HG03095 (cell line): ENCODE measurements around the gene SAMD11.

ENCODE experiments used
- ATAC-seq: cut with Tn5 transposase; IDR thresholded peaks from one replicate; pipeline ENCODE4 v1.9.1; 2021; ENCODE audit warnings: moderate library complexity; ENCODE audit not compliant: unreplicated experiment

Gene SAMD11

GRCh38 chr1:905071-905749, 18.5 kb upstream of the SAMD11 start:
- no peak for ATAC-seq

DNA sequence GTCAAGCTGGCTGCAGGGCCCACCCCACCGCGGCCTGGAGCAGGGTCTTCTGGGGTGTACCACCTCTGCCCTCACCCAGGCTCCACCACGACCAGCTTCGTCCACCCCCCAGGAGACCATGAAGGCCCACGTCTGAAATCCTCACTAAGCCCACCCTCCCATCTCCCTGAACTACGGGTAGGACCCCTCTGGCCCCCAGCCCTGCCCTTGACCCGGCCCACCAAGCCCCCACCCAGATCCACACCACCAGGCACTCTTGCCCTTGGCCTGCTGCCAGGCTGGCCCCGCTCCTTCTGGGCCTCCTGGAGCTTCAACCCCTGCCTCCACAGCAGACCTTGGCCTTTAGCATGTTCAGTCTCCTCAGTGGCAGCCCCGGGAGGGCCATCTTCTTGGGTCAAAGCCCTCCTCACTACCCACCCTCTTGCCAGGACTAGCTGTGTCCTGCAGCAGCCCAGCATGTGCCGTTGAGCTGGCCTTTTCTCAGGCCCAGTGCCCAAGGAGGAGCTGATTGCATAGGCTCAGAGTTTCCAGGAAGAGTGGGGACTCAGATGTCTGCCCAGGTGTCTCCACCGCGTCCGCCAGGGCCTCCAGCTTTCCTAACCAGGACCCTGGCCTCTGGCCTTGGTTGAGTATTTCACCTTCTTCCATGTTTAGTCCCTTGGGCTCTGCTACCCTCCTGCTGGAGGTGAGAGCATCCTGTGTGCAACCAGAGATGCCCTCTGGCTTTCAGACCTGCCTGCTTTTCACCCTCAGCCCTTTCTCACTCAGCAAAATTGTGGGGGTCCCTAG, 17.7 kb upstream of the SAMD11 start:
- no peak for ATAC-seq

DNA sequence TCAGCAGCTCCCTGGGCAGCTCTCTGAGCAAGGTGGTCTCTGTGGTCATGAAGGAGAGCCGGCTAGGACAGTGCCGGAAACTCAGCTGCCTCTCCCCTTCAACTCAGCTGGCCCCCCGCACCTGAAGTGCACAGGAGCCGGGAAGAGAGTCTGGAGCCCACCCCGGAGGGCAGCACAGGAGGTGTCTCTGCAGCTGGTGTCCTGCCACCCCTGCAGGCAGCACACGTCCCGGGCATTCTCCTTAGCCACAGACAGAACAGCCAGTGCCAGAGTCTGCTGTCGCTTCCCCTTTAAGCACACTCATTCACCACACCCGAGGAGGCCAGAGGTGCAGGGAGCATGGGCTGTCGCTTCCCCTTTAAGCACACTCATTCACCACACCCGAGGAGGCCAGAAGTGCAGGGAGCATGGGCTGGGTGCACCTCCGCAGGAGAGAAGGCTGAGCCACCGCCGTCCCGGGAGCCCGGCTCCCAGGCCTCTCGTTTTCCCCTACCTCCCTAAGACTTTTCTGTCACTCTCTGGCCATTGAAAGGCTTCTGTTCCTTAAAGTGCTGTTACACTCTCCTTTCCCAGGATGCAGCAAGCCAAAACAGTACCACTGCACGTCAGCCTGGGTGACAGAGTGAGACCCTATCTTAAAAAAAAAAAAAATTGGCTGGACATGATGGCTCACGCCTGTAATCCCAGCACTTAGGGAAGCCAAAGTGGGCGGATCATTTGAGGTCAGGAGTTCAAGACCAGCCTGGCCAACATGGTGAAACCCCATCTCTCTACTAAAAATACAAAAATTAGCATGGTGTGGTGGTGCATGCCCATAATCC, 16.9 kb upstream of the SAMD11 start:
- no peak for ATAC-seq

- no peak for ATAC-seq
Observed at GRCh38 chr1:907611-908451, 15.9 kb upstream of the SAMD11 start.

DNA sequence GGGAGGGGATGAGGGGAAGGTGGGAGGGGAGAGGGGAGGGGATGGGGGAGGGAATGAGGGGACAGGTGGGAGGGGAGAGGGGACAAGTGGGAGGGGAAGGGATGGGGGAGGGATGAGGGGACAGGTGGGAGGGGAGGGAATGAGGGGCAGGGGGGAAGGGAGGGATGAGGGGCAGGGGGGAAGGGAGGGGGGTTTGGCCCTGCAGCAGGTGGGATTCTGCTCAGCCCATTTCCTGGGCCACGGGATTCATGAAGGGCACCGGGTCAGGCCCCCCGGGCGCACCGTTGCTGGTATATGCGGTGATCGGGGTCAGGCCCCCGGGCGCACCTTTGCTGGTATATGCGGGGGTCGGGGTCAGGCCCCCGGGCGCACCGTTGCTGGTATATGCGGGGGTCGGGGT, 15.1 kb upstream of the SAMD11 start:
- ATAC-seq = no peak

- ATAC-seq = no peak
Observed at GRCh38 chr1:909861-910310, 13.8 kb upstream of the SAMD11 start.

GRCh38 chr1:910311-910880, 13.3 kb upstream of the SAMD11 start:
- no peak for ATAC-seq

DNA sequence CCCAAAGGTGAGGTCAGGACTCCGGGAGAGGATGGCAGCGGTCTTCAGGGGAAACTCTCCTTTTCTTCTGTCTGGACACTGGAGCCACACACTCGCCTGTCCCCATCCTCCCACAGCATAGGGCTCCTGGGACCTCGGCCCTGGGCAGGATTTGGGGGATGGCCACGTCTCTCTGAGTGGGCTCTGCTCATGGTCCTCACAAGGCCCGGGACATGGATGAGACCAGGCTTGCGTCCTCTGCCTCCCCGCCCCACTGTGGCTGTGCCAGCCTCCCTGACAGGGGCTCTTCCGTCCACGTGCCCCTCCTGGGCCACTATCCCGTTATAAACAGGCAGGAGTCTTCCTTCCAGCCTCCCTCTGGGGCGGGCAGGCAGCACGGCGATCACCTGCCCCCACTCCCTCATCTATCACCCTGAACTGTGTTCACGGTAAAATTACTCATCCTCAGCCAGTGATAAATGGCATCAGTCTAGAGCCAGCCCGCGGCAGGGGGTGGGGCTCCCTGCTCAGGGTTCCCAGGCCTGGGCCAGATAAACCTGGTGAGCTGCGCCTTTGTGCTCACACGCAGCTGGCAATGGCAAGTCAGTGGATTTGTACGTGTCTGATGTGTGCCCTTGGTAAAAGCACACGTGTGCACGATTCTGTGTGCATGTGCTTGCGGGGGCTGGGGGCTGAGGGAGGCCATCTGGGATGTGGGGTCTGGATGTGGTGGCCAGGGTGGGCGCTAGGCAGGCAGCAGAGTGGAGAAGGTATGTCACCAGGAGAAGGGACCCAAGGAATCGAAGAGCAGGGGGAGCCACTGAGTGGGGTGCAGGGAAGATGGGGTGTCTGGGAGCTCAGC, 12.6 kb upstream of the SAMD11 start:
- no peak for ATAC-seq

GRCh38 chr1:911875-912739, 11.6 kb upstream of the SAMD11 start:
- ATAC-seq = no peak

DNA sequence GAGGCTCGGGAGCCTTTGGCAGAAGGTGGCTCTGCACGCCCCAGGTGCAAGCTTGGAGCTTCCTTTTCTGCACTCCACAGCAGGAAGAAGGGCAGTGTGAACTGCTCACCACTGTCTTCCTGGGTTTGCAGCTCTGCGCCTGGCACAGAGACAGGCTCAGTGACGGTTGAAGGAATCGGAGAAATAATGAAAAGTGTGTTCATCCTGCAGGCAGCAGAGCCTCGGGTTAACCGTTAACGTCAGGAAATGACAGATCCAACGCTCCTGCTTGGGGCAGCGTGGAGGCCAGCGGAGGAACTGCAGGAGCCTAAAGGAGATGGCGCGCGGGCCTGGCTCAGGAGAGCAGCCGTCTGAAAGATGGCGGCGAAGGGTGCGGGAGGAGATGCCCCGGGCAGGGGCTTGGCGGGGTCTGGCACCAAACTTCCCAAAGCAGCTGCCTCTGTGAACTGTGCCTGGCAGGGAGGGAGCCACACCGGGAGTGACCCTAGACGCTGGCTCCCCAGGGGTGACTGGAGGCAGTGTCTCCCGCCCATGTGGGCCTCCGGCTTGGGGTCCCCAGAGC, 10.9 kb upstream of the SAMD11 start:
- no peak for ATAC-seq

- ATAC-seq = no peak
Observed at GRCh38 chr1:913491-914130, 10.1 kb upstream of the SAMD11 start.

- ATAC-seq = no peak
Observed at GRCh38 chr1:914131-914890, 9.4 kb upstream of the SAMD11 start.

GRCh38 chr1:914891-915280, 8.8 kb upstream of the SAMD11 start:
- no peak for ATAC-seq

GRCh38 chr1:915295-916172, 8.2 kb upstream of the SAMD11 start:
- no peak for ATAC-seq

- ATAC-seq = no peak
Observed at GRCh38 chr1:916173-917075, 7.3 kb upstream of the SAMD11 start.
